Testis (tissue), 2 donors: ENCODE data around the gene SRCIN1.

Experiments
- POLR2A ChIP-seq: fragments of 450-650 bp; IDR thresholded peaks from one replicate; pipeline ENCODE4 v1.6.1; 2017; ENCODE audit warnings: antibody characterized with exemption, mild to moderate bottlenecking, moderate library complexity
- TF ChIP-seq, protein P1 (sequence below), 3 experiments: fragments of 450-650 bp in 2 of 3; fragments of 200-600 bp in 1 of 3; sonication (generic) in 1 of 3; IDR thresholded peaks; one replicate each; pipeline ENCODE4 v1.5.1; 2016 to 2019; ENCODE audit warnings: antibody characterized with exemption in 3 of 3, mild to moderate bottlenecking in 2 of 3, moderate library complexity in 1 of 3

DNA sequence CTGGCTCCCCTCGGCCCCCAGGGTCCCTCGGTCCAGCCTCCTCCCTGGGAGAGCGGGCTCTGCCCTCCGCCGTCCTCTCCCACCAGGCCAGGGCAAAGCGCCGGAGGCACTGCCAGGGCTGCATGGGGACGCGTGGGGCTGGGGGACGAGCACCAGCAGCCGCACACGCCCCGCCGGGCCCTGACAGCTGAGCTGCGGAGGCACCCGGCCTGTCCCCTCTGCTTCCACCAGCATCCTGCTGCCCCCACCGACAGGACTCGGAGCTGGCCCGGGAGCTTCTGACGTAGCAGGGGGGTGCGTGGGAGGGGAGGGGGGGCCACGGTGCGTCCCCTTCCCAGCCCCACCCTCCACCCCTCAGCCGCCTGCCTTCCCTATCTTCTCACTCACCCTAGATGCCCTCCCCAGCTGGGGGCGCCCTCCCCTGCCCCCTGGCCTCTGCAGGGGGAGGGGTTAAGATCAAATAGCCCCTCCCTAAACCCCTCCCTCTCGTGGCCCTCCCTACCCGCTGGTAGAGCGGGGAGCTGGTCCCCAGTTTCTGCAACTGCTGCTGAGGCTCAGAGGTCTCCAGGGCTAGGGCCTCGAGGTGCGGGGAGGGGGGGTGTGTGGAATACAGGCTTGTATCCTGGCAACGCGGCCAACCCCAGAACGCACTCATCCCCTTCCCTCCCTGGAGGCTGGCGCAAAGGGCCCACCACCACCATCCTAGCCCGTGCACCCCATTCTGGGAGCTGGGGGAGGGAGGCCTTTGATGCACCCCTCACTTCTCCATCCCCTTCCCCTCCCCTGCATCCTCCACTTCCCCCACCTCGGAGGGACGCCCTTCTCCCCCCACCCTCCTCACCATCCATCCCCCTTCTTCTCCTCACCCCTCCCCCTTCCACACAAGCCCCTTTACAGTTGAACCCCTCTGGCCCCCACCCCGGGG is 1.0 kb downstream of the SRCIN1 start:
- TF ChIP-seq, protein P1, sequence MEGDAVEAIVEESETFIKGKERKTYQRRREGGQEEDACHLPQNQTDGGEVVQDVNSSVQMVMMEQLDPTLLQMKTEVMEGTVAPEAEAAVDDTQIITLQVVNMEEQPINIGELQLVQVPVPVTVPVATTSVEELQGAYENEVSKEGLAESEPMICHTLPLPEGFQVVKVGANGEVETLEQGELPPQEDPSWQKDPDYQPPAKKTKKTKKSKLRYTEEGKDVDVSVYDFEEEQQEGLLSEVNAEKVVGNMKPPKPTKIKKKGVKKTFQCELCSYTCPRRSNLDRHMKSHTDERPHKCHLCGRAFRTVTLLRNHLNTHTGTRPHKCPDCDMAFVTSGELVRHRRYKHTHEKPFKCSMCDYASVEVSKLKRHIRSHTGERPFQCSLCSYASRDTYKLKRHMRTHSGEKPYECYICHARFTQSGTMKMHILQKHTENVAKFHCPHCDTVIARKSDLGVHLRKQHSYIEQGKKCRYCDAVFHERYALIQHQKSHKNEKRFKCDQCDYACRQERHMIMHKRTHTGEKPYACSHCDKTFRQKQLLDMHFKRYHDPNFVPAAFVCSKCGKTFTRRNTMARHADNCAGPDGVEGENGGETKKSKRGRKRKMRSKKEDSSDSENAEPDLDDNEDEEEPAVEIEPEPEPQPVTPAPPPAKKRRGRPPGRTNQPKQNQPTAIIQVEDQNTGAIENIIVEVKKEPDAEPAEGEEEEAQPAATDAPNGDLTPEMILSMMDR (IDR thresholded peaks at IDR 0.05), result no peak
- TF ChIP-seq POLR2A, result no peak
